Parathyroid adenoma (tissue), 2 donors: ENCODE measurements around the gene EPHA4.

Experiments used
- H2AFZ ChIP-seq: fragments of 300-600 bp; sonication (generic); one replicate; pipeline ENCODE4 v1.7.0; 2017; ENCODE audit warnings: antibody characterized with exemption, mild to moderate bottlenecking
- H3K27ac ChIP-seq: fragments of 300-600 bp; sonication (generic); one replicate; pipeline ENCODE4 v1.7.0; 2017
- H3K27me3 ChIP-seq: fragments of 300-600 bp; sonication (generic); one replicate; pipeline ENCODE4 v1.7.0; 2017; ENCODE audit warnings: low read length; ENCODE audit not compliant: control insufficient read depth, insufficient read depth
- H3K36me3 ChIP-seq: fragments of 300-600 bp; sonication (generic); one replicate; pipeline ENCODE4 v1.7.0; 2017; ENCODE audit warnings: low read length; ENCODE audit not compliant: control insufficient read depth, insufficient read depth
- H3K4me1 ChIP-seq: fragments of 300-600 bp; sonication (generic); one replicate; pipeline ENCODE4 v1.7.0; 2017; ENCODE audit warnings: control low read depth
- H3K4me2 ChIP-seq: fragments of 300-600 bp; sonication (generic); one replicate; pipeline ENCODE4 v1.7.0; 2017; ENCODE audit warnings: low read length
- H3K4me3 ChIP-seq: fragments of 300-600 bp; sonication (generic); one replicate; pipeline ENCODE4 v1.7.0; 2017; ENCODE audit warnings: low read depth, low read length
- H3K79me2 ChIP-seq: fragments of 300-600 bp; sonication (generic); one replicate; pipeline ENCODE4 v1.7.0; 2017; ENCODE audit warnings: control low read depth
- H3K9ac ChIP-seq: fragments of 300-600 bp; sonication (generic); one replicate; pipeline ENCODE4 v1.7.0; 2017; ENCODE audit warnings: mild to moderate bottlenecking
- H3K9me3 ChIP-seq: fragments of 300-600 bp; sonication (generic); one replicate; pipeline ENCODE4 v1.7.0; 2017; ENCODE audit warnings: low read length; ENCODE audit not compliant: control insufficient read depth
- CTCF ChIP-seq: fragments of 300-600 bp; sonication (generic); IDR thresholded peaks from one replicate; pipeline ENCODE4 v1.7.0; 2017; ENCODE audit warnings: antibody characterized with exemption, mild to moderate bottlenecking
- donor health status: primary hyperparathyroidism.

The EPHA4 gene

GRCh38 chr2:221573430-221574230, 1.5 kb upstream of the EPHA4 start:
- Histone ChIP-seq H3K4me2 (peak overlapping the region; percentile 95), H3K4me3 (peak overlapping the region; percentile 80), H3K9ac (no peak overlapping the region), H3K9me3 (no peaks in the 10 kb centered on the region), H3K36me3 (no peaks in the 10 kb centered on the region), H2AFZ (peak overlapping the region; percentile 99), H3K4me1 (peaks cover 3% of the 10 kb centered on the region), H3K79me2 (no peaks in the 10 kb centered on the region), H3K27ac (peak overlapping the region; percentile 78), H3K27me3 (no peaks in the 10 kb centered on the region)
- TF ChIP-seq CTCF: peak; percentile 98

- Histone ChIP-seq H3K9ac (no peak overlapping the region), H3K27ac (peak overlapping the region; percentile 78), H2AFZ (peak overlapping the region; percentile 99), H3K9me3 (no peaks in the 10 kb centered on the region), H3K36me3 (no peaks in the 10 kb centered on the region), H3K79me2 (no peaks in the 10 kb centered on the region), H3K4me3 (peak overlapping the region; percentile 80), H3K4me1 (peaks cover 3% of the 10 kb centered on the region), H3K27me3 (no peaks in the 10 kb centered on the region), H3K4me2 (peak overlapping the region; percentile 95)
- no peak for TF ChIP-seq CTCF
Observed at GRCh38 chr2:221572821-221573429, 821 bp upstream of the EPHA4 start.

- H2AFZ ChIP-seq: peak overlapping the region; percentile 99
- H3K79me2 ChIP-seq: no peaks in the 10 kb centered on the region
- H3K27me3 ChIP-seq: no peaks in the 10 kb centered on the region
- TF ChIP-seq CTCF: no peak
- H3K27ac ChIP-seq: no peak overlapping the region
- peak overlapping the region; percentile 90 for H3K4me2 ChIP-seq
- peak overlapping the region; percentile 80 for H3K4me3 ChIP-seq
- H3K9ac ChIP-seq: no peak overlapping the region
- H3K4me1 ChIP-seq: peaks cover 3% of the 10 kb centered on the region
- H3K9me3 ChIP-seq: no peaks in the 10 kb centered on the region
- H3K36me3 ChIP-seq: no peaks in the 10 kb centered on the region
Observed at GRCh38 chr2:221571551-221572218, 419 bp downstream of the EPHA4 start.

GRCh38 chr2:221571025-221571550, 1.0 kb downstream of the EPHA4 start:
- Histone ChIP-seq H3K4me3 (peak overlapping the region; percentile 80), H3K36me3 (no peaks in the 10 kb centered on the region), H3K4me1 (peaks cover 3% of the 10 kb centered on the region), H3K9ac (no peak overlapping the region), H3K4me2 (peak overlapping the region; percentile 90), H3K9me3 (no peaks in the 10 kb centered on the region), H3K79me2 (no peaks in the 10 kb centered on the region), H3K27me3 (no peaks in the 10 kb centered on the region), H2AFZ (peak overlapping the region; percentile 99), H3K27ac (no peak overlapping the region)
- TF ChIP-seq CTCF: no peak
